OCI-LY3 (cell line): ENCODE results near the gene PRR9.

Experiments used
- H2AFZ ChIP-seq: fragments of 200-600, 300-600 bp; shearing (Covaris generic); 2 replicates; pipeline ENCODE4 v1.6.0; 2014; ENCODE audit warnings: antibody characterized with exemption, low read depth, low read length
- H3K27ac ChIP-seq: fragments of 200-600, 300-600 bp; sonication (generic); 2 replicates; pipeline ENCODE4 v1.5.1; 2014; ENCODE audit warnings: mild to moderate bottlenecking, low read length, moderate library complexity, mixed read lengths
- H3K27me3 ChIP-seq: fragments of 200-600, 300-600 bp; sonication (generic); 2 replicates; pipeline ENCODE4 v1.6.1; 2014; ENCODE audit warnings: low read depth, low read length, mixed read lengths
- H3K36me3 ChIP-seq: fragments of 200-600, 300-600 bp; sonication (generic); replicated peaks from 2 replicates; pipeline ENCODE3; 2014; ENCODE audit warnings: low read depth, low read length, mixed read lengths
- H3K4me1 ChIP-seq: fragments of 300-600, 200-600 bp; sonication (generic); 2 replicates; pipeline ENCODE4 v1.6.1; 2014; ENCODE audit warnings: low read length, mixed read lengths
- H3K4me2 ChIP-seq: fragments of 200-600, 300-600 bp; sonication (generic); 2 replicates; pipeline ENCODE4 v1.6.1; 2014; ENCODE audit warnings: low read length, mixed read lengths
- H3K4me3 ChIP-seq: fragments of 300-600, 200-600 bp; sonication (generic); 2 replicates; pipeline ENCODE4 v1.5.1; 2014; ENCODE audit warnings: antibody characterized with exemption, mild to moderate bottlenecking, low read length, moderate library complexity
- H3K79me2 ChIP-seq: fragments of 300-600, 200-600 bp; shearing (Covaris generic); 2 replicates; pipeline ENCODE4 v1.6.1; 2014; ENCODE audit warnings: mild to moderate bottlenecking, low read length, mixed read lengths
- H3K9ac ChIP-seq: fragments of 300-600, 200-600 bp; shearing (Covaris generic); 2 replicates; pipeline ENCODE4 v1.6.0; 2014; ENCODE audit warnings: mild to moderate bottlenecking, low read length, moderate library complexity
- H3K9me3 ChIP-seq: fragments of 200-600, 300-600 bp; shearing (Covaris generic); 2 replicates; pipeline ENCODE4 v1.6.1; 2014; ENCODE audit warnings: low read length, mixed read lengths; ENCODE audit not compliant: insufficient read depth
- H4K20me1 ChIP-seq: fragments of 200-600, 300-600 bp; sonication (generic); 2 replicates; pipeline ENCODE4 v1.6.1; 2016; ENCODE audit warnings: low read length, mixed read lengths; ENCODE audit not compliant: insufficient read depth
- CTCF ChIP-seq: fragments of 200-600, 300-600 bp; sonication (generic); IDR thresholded peaks from 2 replicates; pipeline ENCODE4 v1.5.1; 2014; ENCODE audit warnings: antibody characterized with exemption, low read length, low read depth
- EZH2phosphoT487 ChIP-seq: fragments of 200-600 bp; shearing (Covaris generic); IDR thresholded peaks from 2 replicates; pipeline ENCODE4 v1.6.1; 2018; ENCODE audit warnings: antibody characterized with exemption, mixed run types, low read depth

Gene PRR9

GRCh38 chr1:153194331-153195050, 22.9 kb upstream of the PRR9 start:
- Histone ChIP-seq H3K27me3 (peaks cover 81% of the 10 kb centered on the region), H3K9ac (no peak overlapping the region), H3K27ac (no peak overlapping the region), H3K36me3 (no peaks in the 10 kb centered on the region), H3K4me3 (no peak overlapping the region), H3K4me1 (no peaks in the 10 kb centered on the region), H3K4me2 (no peak overlapping the region), H4K20me1 (no peaks in the 10 kb centered on the region), H2AFZ (no peak overlapping the region), H3K9me3 (no peaks in the 10 kb centered on the region), H3K79me2 (no peaks in the 10 kb centered on the region)
- TF ChIP-seq CTCF (no peak), EZH2phosphoT487 (no peak)

GRCh38 chr1:153195216-153195615, 22.2 kb upstream of the PRR9 start:
- no peak overlapping the region for H3K4me2 ChIP-seq
- no peak overlapping the region for H3K27ac ChIP-seq
- no peak overlapping the region for H3K9ac ChIP-seq
- H3K4me3 ChIP-seq: no peak overlapping the region
- no peaks in the 10 kb centered on the region for H3K79me2 ChIP-seq
- H2AFZ ChIP-seq: no peak overlapping the region
- TF ChIP-seq CTCF (no peak), EZH2phosphoT487 (no peak)
- H3K9me3 ChIP-seq: no peaks in the 10 kb centered on the region
- H3K36me3 ChIP-seq: no peaks in the 10 kb centered on the region
- no peaks in the 10 kb centered on the region for H3K4me1 ChIP-seq
- H4K20me1 ChIP-seq: no peaks in the 10 kb centered on the region
- H3K27me3 ChIP-seq: peaks cover 80% of the 10 kb centered on the region

- Histone ChIP-seq H3K4me2 (no peak overlapping the region), H4K20me1 (no peaks in the 10 kb centered on the region), H3K79me2 (no peaks in the 10 kb centered on the region), H3K4me3 (no peak overlapping the region), H3K27me3 (peaks cover 79% of the 10 kb centered on the region), H3K9me3 (no peaks in the 10 kb centered on the region), H3K9ac (no peak overlapping the region), H3K36me3 (no peaks in the 10 kb centered on the region), H3K27ac (no peak overlapping the region), H2AFZ (no peak overlapping the region), H3K4me1 (no peaks in the 10 kb centered on the region)
- TF ChIP-seq CTCF (no peak), EZH2phosphoT487 (no peak)
These were observed 15.4 kb upstream of the PRR9 start for GRCh38 chr1:153202006-153202405.

GRCh38 chr1:153203130-153203529, 14.3 kb upstream of the PRR9 start, which contains the start of gene LELP1:
Gene LELP1, plus strand, starts transcription at chr1:153203430. Its CDS starts 1,278 bp downstream, at chr1:153204708.
- Histone ChIP-seq H3K27ac (no peak within 1 kb of the TSS), H3K9me3 (no peaks in the 10 kb centered on the region), H3K9ac (no peak within 1 kb of the TSS), H3K27me3 (peaks cover 73% of the 10 kb centered on the region), H3K4me1 (no peaks in the 10 kb centered on the region), H3K4me3 (no peak within 1 kb of the TSS), H2AFZ (no peak within 1 kb of the TSS), H3K4me2 (no peak within 1 kb of the TSS), H3K36me3 (no peaks in the 10 kb centered on the region), H4K20me1 (no peaks in the 10 kb centered on the region), H3K79me2 (no peaks in the 10 kb centered on the region)
- TF ChIP-seq CTCF (no peak), EZH2phosphoT487 (no peak)
